HG03378 (cell line): ENCODE data around the gene INTS6.

Experiments used
- ATAC-seq: cut with Tn5 transposase; IDR thresholded peaks from one replicate; pipeline ENCODE4 v1.9.1; 2021; ENCODE audit warnings: mild to moderate bottlenecking, moderate library complexity; ENCODE audit not compliant: unreplicated experiment

The INTS6 gene

GRCh38 chr13:51348069-51348967, 104.5 kb downstream of the INTS6 start:
- no peak for ATAC-seq

- no peak for ATAC-seq
Observed at GRCh38 chr13:51347099-51347498, 105.7 kb downstream of the INTS6 start.

- ATAC-seq: no peak
Observed at GRCh38 chr13:51346397-51346796, 106.4 kb downstream of the INTS6 start.

DNA sequence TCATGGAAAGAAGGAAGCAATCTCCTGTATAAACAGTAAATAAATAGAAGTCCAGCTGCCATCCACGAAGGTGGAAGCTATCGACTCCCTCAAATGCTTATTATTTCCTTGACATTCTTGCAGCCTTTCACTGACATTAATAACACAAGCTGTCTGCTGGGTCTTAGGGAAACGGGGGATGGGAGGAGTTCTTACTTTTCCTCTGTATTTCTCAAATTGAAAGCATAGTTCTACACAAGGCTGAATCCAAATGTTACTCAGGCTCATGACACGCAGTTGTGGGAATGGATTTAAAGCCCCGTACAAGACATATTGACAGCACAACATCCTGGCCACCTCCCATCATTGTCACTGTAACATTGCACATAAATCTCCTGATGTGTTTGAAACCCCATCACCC, 109.4 kb downstream of the INTS6 start:
- ATAC-seq: no peak

DNA sequence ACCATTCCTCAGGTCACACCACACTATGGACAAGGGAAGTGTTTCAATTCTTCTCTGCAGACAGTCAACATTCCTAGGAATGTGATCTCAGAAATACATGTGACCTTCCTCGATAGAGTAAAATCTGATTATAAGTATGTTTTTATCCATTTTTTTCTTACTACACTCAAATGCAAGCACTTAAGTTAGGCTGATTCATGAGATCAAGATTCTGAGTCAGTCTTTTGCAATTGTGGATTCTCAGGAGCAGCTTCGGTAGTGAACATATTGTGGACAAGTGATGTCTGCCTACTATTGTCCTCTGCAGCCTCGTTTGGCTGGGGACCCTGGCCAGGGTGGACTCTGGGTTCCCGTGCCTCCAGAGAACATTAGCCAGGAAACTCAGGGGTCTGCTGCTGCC, 110.1 kb downstream of the INTS6 start:
- no peak for ATAC-seq

DNA sequence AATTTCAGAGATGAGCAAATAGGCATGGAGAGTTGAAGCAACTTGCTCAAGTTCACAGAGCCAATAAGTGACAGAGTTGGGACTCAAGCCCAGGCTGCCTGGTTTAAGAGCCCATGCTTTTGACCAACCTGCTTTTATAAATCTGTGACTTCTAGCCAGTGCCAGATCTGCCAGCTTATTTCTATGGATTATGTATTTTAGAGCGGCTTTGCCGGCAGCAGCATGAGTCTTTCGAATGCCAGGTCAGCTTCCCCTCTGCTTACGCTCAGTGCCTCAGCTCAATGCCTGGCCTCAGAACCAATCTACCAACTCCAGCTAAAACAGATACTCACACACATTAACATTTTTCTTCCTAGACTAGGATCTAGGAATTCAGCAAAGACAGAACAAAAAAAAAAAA, 111.0 kb downstream of the INTS6 start:
- no peak for ATAC-seq

GRCh38 chr13:51341232-51341631, 111.6 kb downstream of the INTS6 start:
- ATAC-seq: no peak

DNA sequence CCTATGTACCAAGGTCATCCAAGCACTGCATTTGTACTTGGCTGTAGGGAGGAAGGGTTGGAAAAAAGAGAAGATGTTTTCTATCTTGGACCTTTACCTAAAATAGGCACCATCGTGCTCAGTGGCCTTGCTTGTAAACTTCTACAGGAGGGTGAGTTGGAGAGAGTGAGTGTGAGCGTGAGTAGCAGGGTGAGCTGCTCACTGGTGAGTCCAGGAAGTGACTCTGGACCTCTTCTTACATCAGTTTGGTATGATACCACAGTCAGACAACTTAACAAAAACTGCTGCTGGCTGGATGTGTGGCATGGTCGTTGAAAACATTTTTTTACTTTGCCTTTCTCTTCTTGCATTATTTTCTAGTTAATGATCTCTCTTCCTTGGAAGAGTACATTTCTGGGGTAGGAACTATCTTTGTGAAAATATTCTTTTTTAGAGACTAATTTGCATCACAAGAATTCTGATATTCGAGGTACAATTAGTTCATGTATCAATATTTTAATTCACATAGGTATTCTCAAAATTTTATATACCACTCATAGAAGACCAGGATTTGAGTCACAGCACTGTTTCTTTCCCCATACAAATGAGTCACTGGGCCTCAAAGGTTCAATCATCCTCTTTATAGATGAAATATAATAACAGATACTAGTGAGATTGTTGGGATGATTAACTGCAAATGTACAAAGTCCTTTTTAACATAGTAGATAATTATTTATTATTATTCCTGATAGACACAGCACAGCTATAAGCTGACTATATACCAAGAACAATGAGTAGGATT, 112.7 kb downstream of the INTS6 start:
- ATAC-seq: no peak

DNA sequence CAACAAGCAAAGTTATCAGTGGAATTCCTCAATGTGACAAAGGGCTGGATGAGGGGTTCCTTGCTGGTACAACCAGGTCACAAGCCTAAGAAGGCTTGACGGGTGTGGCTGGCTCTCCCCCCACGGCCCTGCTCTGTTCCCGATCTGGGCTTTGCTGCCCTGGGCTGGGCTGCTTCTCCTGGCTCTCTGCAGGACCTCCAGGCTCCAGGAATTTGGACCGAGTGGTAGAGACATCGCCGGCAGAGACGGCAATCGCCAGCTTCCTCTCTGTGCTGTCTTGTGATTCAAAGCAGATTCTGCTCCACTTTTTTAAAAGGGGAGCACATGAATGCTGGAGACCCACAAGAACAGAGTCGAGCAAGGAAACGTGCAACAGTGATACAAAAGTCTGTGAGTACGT, 113.5 kb downstream of the INTS6 start, which contains the start of gene SERPINE3:
TSS of gene SERPINE3 (plus strand) at position 338 of the 400 bp plus-strand sequence. CDS start 1,401 bp downstream, outside the sequence.
- no peak for ATAC-seq

GRCh38 chr13:51336746-51337145, 116.1 kb downstream of the INTS6 start:
- ATAC-seq: no peak

DNA sequence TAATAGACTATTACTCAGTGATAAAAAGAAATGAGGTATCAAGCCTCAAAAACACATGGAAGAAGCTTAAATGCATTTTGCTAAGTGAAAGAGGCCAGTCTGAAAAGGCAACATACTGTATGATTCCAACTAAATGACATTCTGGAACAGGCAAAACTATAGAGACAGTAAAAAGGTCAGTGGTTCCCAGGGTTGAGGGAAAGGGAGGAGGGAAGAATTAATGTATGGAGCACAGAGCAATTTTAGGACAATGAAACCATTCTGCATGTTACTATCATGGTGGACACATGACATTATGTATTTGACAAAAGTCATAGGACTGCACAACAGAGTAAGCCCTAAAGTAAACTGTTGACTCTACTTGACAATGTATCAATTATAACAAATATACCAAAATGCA, 119.0 kb downstream of the INTS6 start:
- ATAC-seq: no peak

- ATAC-seq: no peak
Observed at GRCh38 chr13:51333421-51333820, 119.4 kb downstream of the INTS6 start.

- ATAC-seq: no peak
Observed at GRCh38 chr13:51332566-51333361, 120.1 kb downstream of the INTS6 start.

GRCh38 chr13:51331354-51331861, 121.4 kb downstream of the INTS6 start:
- peak; percentile 62 for ATAC-seq

DNA sequence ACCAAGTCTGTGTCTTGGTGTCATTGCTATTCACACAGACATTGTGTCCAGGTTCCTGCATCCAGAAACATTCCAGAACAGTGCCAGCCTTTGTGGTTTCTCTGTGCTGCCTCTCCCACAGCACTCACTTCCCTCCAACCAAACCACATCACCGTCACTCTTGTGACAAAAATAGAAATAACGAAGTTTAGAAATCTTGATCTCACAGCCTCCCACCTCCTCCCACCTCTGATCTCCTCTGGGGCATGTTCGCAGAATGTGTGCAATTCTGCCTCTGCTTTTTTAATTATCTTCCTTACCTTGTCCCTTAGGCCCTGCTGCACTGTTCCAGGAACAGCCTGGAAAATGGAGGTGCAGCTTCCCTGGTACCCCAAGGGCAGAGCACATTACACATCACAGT, 122.0 kb downstream of the INTS6 start:
- peak; percentile 63 for ATAC-seq

GRCh38 chr13:51329606-51330005, 123.2 kb downstream of the INTS6 start:
- ATAC-seq: no peak

DNA sequence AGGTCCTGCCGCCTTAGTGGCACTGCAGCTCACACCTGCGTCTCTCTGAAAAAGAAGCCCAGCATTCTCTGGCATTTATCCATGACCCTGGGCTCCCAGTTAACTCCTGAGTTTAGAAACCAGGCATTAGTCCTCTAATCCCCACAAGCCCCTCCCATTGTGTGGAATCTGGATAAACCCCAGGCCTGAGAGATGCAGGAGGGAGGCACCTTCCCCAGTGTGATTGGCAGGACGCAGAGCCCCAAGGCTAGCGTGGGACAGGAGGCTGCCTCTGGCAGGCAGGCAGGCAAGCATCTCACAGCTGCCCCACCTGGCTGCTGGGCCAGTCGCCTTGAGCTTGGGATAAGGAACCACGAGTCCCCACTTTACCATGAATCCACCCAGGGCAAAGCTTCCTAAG, 124.3 kb downstream of the INTS6 start:
- no peak for ATAC-seq

GRCh38 chr13:51327961-51328360, 124.9 kb downstream of the INTS6 start:
- ATAC-seq: no peak

DNA sequence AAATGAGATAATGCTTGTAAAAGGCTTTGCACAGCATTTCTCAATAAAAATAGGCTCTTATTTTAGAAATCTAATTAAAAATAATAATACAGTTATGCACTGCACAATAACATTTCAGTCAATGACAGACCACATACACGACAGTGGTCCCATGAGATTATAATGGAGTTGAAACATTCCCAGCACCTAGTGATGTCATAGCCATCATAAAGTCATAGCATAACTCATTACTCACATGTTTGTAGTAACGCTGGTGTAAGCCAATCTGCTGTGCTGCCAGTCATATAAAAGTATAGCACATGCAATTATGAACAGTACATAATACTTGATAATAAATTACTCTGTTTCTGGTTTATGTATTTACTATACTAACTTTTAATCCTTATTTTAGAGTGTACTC, 126.1 kb downstream of the INTS6 start:
- ATAC-seq: no peak

DNA sequence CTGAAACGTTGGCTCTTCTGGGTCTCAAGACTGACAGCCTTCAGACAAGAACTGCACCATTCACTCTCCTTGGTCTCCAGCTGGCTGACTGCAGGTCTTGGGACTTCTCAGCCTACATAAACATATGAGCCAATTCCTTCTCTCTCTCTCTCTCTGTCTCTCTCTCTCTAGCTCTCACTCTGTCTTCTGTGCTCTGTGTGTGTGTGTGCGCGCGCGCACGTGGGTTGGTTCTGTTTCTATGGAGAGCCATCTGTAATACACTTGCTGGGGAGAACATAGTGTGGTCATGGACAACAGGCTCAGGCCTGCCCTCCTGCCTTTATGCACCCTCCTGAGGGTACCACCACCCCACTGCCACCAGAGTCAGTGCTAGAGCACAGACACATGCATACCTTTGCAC, 127.0 kb downstream of the INTS6 start:
- ATAC-seq: no peak
